IPS-NIHi7 (cell line): ENCODE results near the gene ALG3.

Source experiments
- DNase-seq: peaks from one replicate; pipeline ENCODE4 v3.0.0; 2012; ENCODE audit warnings: mixed read lengths; ENCODE audit errors: extremely low spot score

ALG3 gene

GRCh38 chr3:184196536-184196935 lies 52.2 kb downstream of the ALG3 start:
- DNase-seq, result no peak

- no peak for DNase-seq
These were observed 54.7 kb downstream of the ALG3 start for GRCh38 chr3:184193991-184194539.

DNA sequence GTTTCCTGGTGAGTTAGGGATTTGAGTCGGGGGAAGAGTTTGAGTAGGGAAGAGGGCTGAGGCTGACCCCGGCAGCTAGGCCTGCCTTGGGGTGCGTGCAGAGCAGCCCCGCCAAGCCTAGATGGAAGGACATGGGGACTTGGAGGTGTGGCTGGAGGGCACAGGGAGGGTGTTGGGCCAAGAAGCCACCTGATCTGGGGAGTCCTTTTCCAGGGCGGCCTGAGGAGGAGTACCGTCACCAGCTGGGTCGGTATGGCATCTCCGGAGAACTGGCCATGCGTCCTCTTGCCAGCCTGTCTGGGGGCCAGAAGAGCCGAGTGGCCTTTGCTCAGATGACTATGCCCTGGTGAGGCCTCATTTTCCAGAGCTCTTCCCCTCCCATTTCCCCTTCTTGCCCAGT lies 55.9 kb downstream of the ALG3 start:
- DNase-seq, result no peak
